ENCODE results near the gene GPR135. TPM values are rescaled to one million over a fixed set of nuclear protein-coding genes. Genes with fewer than 3 reads are reported as not detected.

The GPR135 gene
- total RNA-seq, 3 donors from 2014 or later (not counting 1 experiment from before 2014, with no cell fraction given): 1.3 to 1.8 (median 1.8) TPM

DNA sequence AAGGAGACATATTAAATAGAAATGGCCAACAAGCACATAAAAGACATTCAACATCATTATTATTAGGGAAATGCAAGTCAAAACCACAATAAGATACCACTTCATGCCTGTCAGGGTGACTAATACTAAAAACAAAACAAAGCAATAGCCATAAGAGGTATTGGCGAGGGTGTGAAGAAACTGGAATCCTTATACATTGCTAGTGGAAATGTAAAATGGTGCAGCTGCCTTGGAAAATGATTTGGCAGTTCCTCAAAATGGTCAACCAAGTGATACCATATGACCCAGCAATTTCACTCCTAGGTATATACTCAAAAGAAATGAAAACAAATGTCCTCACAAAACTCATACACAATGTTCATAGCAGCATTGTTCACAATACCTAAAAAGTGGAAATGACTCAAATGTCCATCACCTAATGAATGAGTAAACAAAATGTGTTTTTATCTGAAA lies 27.0 kb downstream of the GPR135 start:
- no peak overlapping the region for H3K4me3 ChIP-seq (ENCODE audit: low read length)
- no peak for ATAC-seq
- intact Hi-C loops (cut with micrococcal nuclease): no loop called here
- no peaks in the 10 kb centered on the region for H3K27me3 ChIP-seq (ENCODE audit: control insufficient read depth, insufficient read depth, low read length)
- H3K27ac ChIP-seq (ENCODE audit: low read length): no peak overlapping the region
- Mint-ChIP-seq H3K36me3 (no peaks in the 10 kb centered on the region), H3K4me1 (no peaks in the 10 kb centered on the region), H3K27ac (no peak overlapping the region), H3K9me3 (no peaks in the 10 kb centered on the region), H3K27me3 (ENCODE audit: low read depth in 2 of 2) (no peaks in the 10 kb centered on the region), H3K4me3 (no peak overlapping the region)
- H3K9me3 ChIP-seq (ENCODE audit: control insufficient read depth, insufficient read depth, low read length): no peaks in the 10 kb centered on the region
- 67% methylated on average over 1 of the region's 1 CpG for WGBS (ENCODE audit: insufficient coverage)
- TF ChIP-seq, protein P1, sequence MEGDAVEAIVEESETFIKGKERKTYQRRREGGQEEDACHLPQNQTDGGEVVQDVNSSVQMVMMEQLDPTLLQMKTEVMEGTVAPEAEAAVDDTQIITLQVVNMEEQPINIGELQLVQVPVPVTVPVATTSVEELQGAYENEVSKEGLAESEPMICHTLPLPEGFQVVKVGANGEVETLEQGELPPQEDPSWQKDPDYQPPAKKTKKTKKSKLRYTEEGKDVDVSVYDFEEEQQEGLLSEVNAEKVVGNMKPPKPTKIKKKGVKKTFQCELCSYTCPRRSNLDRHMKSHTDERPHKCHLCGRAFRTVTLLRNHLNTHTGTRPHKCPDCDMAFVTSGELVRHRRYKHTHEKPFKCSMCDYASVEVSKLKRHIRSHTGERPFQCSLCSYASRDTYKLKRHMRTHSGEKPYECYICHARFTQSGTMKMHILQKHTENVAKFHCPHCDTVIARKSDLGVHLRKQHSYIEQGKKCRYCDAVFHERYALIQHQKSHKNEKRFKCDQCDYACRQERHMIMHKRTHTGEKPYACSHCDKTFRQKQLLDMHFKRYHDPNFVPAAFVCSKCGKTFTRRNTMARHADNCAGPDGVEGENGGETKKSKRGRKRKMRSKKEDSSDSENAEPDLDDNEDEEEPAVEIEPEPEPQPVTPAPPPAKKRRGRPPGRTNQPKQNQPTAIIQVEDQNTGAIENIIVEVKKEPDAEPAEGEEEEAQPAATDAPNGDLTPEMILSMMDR (IDR thresholded peaks at IDR 0.05): no peak
- H3K36me3 ChIP-seq (ENCODE audit: control insufficient read depth, insufficient read depth, low read length): no peaks in the 10 kb centered on the region
- DNase-seq: no peak
- H3K4me1 ChIP-seq (ENCODE audit: control insufficient read depth, insufficient read depth, low read length): no peaks in the 10 kb centered on the region

DNA sequence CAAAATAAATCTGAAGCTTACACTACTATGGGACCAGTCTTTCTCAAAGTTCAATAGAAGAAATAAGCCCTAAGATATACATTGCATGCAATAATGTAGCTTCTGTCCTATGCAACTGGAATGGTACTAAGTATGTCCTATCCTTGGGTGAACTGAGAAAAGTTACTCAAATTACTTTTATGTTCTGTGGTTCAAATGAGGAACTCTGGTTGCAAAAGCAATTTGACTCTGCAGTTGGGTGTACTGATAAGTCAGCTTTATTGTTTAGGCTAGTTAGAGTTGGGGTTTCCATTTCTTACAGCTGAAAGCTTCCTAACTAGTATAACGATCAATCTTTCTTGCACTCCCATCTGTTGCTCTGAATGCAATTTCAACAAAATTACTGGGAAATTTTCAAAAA lies 29.2 kb downstream of the GPR135 start:
- Mint-ChIP-seq H3K27ac (no peak overlapping the region), H3K4me1 (no peaks in the 10 kb centered on the region), H3K36me3 (no peaks in the 10 kb centered on the region), H3K4me3 (no peak overlapping the region), H3K27me3 (ENCODE audit: low read depth in 2 of 2) (no peaks in the 10 kb centered on the region), H3K9me3 (no peaks in the 10 kb centered on the region)
- H3K36me3 ChIP-seq (ENCODE audit: control insufficient read depth, insufficient read depth, low read length): no peaks in the 10 kb centered on the region
- DNase-seq: no peak
- no peaks in the 10 kb centered on the region for H3K27me3 ChIP-seq (ENCODE audit: control insufficient read depth, insufficient read depth, low read length)
- no peaks in the 10 kb centered on the region for H3K9me3 ChIP-seq (ENCODE audit: control insufficient read depth, insufficient read depth, low read length)
- 64% methylated on average over 1 of the region's 1 CpG for WGBS (ENCODE audit: insufficient coverage)
- ATAC-seq: no peak
- H3K27ac ChIP-seq (ENCODE audit: low read length): no peak overlapping the region
- no peak overlapping the region for H3K4me3 ChIP-seq (ENCODE audit: low read length)
- H3K4me1 ChIP-seq (ENCODE audit: control insufficient read depth, insufficient read depth, low read length): no peaks in the 10 kb centered on the region
- TF ChIP-seq, protein P1 (IDR thresholded peaks at IDR 0.05): no peak
- intact Hi-C loops (cut with micrococcal nuclease): no loop called here

DNA sequence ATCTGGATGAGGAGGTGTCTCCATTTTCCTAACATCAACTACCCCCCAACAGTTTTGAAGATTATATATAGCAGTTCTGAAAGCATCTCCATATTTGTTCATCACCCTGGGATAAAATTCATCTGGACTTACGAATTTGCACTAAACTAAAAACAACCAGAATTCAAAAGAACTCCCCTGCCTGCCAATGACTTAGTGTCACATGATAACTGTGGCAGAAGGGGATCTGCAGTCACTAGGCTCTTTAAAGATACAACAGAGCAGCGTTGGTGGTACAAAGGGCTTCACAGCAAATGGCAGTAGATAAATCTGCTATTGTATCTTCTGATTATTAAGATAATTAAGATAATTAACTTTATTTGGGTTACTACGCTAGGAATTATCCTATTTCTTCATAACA lies 30.1 kb downstream of the GPR135 start:
- H3K27ac ChIP-seq (ENCODE audit: low read length): no peak overlapping the region
- no peaks in the 10 kb centered on the region for H3K27me3 ChIP-seq (ENCODE audit: control insufficient read depth, insufficient read depth, low read length)
- TF ChIP-seq, protein P1 (IDR thresholded peaks at IDR 0.05): no peak
- WGBS (ENCODE audit: insufficient coverage): 80% methylated on average over 2 of the region's 3 CpGs
- H3K36me3 ChIP-seq (ENCODE audit: control insufficient read depth, insufficient read depth, low read length): no peaks in the 10 kb centered on the region
- no peak overlapping the region for H3K4me3 ChIP-seq (ENCODE audit: low read length)
- ATAC-seq (no peak), DNase-seq (no peak)
- Mint-ChIP-seq H3K4me1 (no peaks in the 10 kb centered on the region), H3K27ac (no peak overlapping the region), H3K36me3 (no peaks in the 10 kb centered on the region), H3K27me3 (ENCODE audit: low read depth in 2 of 2) (no peaks in the 10 kb centered on the region), H3K9me3 (no peaks in the 10 kb centered on the region), H3K4me3 (no peak overlapping the region)
- no peaks in the 10 kb centered on the region for H3K4me1 ChIP-seq (ENCODE audit: control insufficient read depth, insufficient read depth, low read length)
- intact Hi-C loops (cut with micrococcal nuclease): no loop called here
- H3K9me3 ChIP-seq (ENCODE audit: control insufficient read depth, insufficient read depth, low read length): no peaks in the 10 kb centered on the region

DNA sequence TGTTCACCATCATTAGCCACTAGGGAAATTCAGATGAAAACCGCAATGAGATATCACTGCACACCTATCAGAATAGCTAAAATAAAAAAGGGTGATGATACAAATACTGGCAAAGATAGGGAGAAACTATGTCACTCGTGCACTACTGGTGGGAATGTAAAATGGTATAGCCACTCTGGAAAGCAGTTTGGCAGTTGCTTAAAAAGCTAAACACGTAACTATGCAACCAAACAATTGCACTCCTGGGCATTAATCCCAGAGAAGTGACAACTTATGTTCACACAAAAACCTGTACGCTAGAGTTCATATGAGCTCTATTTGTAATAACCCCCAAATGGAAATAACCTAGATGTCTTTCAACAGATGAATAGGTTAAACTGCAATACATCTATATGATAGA lies 35.4 kb downstream of the GPR135 start:
- Histone ChIP-seq H3K4me3 (ENCODE audit: low read length) (no peak overlapping the region), H3K36me3 (ENCODE audit: control insufficient read depth, insufficient read depth, low read length) (no peaks in the 10 kb centered on the region), H3K4me1 (ENCODE audit: control insufficient read depth, insufficient read depth, low read length) (no peaks in the 10 kb centered on the region), H3K27me3 (ENCODE audit: control insufficient read depth, insufficient read depth, low read length) (no peaks in the 10 kb centered on the region), H3K9me3 (ENCODE audit: control insufficient read depth, insufficient read depth, low read length) (no peaks in the 10 kb centered on the region), H3K27ac (ENCODE audit: low read length) (no peak overlapping the region)
- WGBS (ENCODE audit: insufficient coverage): 92% methylated on average over 3 of the region's 4 CpGs
- Mint-ChIP-seq H3K9me3 (no peaks in the 10 kb centered on the region), H3K27ac (no peak overlapping the region), H3K27me3 (ENCODE audit: low read depth in 2 of 2) (peaks cover 0 to 9% of the 10 kb centered on the region in 2 donors), H3K4me3 (no peak overlapping the region), H3K4me1 (no peaks in the 10 kb centered on the region), H3K36me3 (no peaks in the 10 kb centered on the region)
- DNase-seq (no peak), ATAC-seq (no peak)
- intact Hi-C loops (cut with micrococcal nuclease): no loop called here
- TF ChIP-seq, protein P1 (IDR thresholded peaks at IDR 0.05): no peak

Measured in natural killer cell (primary cell).